ENCODE measurements around the gene MCUB.
"Not testable (repeated sequence)": the region's sequence is repeated elsewhere in the genome, so short reads cannot be mapped to it uniquely, and the experiment has no call there.

The MCUB gene

DNA sequence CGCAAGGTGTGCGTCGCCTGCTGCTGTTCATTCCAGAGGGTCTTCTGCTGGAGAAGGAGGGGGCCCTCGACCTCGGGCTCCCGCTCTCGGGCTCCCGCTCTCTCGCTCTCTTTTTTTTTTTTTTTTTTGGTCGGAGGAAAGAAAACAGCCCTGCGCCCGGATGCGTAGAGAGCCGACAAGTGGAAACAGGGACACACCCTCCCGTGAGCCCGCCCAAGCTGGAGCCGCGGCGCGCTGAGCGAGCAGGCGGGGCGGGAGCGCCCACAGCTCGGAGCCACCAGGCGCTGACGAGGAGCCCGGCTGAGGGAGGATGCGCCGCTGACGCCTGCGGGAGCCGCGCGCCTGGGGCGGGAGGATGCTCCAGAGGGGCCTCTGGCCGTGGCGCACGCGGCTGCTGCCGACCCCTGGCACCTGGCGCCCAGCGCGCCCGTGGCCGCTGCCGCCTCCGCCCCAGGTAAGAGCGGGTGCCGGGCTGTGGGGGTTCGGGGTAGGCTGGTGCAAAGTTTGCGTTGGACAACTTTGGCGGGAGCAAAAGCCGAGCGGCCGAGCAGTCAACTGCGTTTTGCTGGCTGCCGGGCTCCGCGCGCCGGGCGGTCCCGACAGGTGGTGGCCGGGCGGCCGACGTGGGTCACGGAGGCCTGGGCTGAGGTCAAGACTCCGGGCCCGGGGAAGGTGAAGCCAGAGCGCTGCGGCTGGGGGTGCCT lies at the start of gene MCUB:
MCUB (plus strand) TSS at position 264 of the 704 bp plus-strand sequence; CDS start at position 356, 92 bp downstream.
- Histone ChIP-seq H3K36me3 (ENCODE audit: insufficient read depth, low read depth, low read length) (no peaks in the 10 kb centered on the region), H3K27ac (ENCODE audit: low read length) (peak within 1 kb of the TSS; percentile 42), H3K9me3 (ENCODE audit: insufficient read depth, low read depth, low read length) (no peaks in the 10 kb centered on the region)

DNA sequence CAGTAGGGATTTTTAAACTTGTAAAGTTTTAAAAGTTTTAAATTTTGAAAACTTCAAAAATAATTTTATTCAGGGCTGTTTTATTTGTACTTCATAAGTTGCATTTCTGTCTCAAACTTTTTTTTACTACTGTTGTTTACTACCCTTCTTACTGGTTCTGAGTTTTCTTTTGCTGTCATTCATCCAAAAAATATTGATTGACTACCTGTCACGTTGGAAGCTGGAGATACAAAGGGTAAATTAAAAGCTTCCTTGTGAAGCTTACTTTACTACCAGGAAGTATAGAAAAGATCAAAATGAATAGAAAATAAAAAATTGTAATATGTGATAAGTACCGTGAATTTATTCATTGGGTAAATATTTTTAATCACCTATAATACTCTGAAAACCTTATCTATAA lies 49.4 kb upstream of the MCUB start:
- H3K4me3 ChIP-seq (ENCODE audit: low read length): no peak overlapping the region
- no peak overlapping the region for H3K27ac ChIP-seq (ENCODE audit: low read length)
- no peak overlapping the region for H3K9ac ChIP-seq (ENCODE audit: low read depth, low read length)
- no peaks in the 10 kb centered on the region for H3K27me3 ChIP-seq (ENCODE audit: insufficient read depth, low read length)
- H3K9me3 ChIP-seq (ENCODE audit: insufficient read depth, low read depth, low read length): no peaks in the 10 kb centered on the region
- peaks cover 48% of the 10 kb centered on the region for H3K36me3 ChIP-seq (ENCODE audit: insufficient read depth, low read depth, low read length)
- no peaks in the 10 kb centered on the region for H3K4me1 ChIP-seq (ENCODE audit: insufficient read depth, low read length)

More for the DNA sequence above, at the start of gene MCUB:
- Histone ChIP-seq H3K4me3 (ENCODE audit: low read length) (peak within 1 kb of the TSS; percentile 79), H3K4me1 (ENCODE audit: insufficient read depth, low read length) (peaks cover 3% of the 10 kb centered on the region; the same call in 1 of the 2 replicates), H3K9ac (ENCODE audit: low read depth, low read length) (peak within 1 kb of the TSS; percentile 87), H3K27me3 (ENCODE audit: insufficient read depth, low read length) (peaks cover 25% of the 10 kb centered on the region)

DNA sequence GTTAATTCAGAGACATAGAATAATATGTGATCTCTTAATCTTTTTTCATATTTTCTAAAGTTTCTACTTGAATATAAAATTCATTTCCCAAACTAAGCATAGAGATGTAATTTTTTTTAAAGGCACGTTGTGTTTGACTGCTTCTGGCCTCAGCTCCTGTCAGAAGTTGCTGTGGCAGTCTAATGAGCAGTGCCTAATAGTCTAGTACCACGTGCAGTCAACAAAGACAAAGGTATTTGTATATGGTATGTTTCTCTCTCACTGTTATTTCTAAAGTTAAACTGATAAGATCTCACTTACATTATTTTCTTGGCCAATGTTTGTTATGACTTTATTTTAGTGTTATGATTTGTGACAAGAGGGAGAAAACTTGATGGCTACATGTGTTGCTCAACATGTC lies 48.6 kb upstream of the MCUB start:
- H3K36me3 ChIP-seq (ENCODE audit: insufficient read depth, low read depth, low read length): peaks cover 53% of the 10 kb centered on the region
- no peaks in the 10 kb centered on the region for H3K4me1 ChIP-seq (ENCODE audit: insufficient read depth, low read length)
- no peaks in the 10 kb centered on the region for H3K27me3 ChIP-seq (ENCODE audit: insufficient read depth, low read length)
- no peaks in the 10 kb centered on the region for H3K9me3 ChIP-seq (ENCODE audit: insufficient read depth, low read depth, low read length)
- no peak overlapping the region for H3K9ac ChIP-seq (ENCODE audit: low read depth, low read length)
- H3K4me3 ChIP-seq (ENCODE audit: low read length): no peak overlapping the region
- no peak overlapping the region for H3K27ac ChIP-seq (ENCODE audit: low read length)

DNA sequence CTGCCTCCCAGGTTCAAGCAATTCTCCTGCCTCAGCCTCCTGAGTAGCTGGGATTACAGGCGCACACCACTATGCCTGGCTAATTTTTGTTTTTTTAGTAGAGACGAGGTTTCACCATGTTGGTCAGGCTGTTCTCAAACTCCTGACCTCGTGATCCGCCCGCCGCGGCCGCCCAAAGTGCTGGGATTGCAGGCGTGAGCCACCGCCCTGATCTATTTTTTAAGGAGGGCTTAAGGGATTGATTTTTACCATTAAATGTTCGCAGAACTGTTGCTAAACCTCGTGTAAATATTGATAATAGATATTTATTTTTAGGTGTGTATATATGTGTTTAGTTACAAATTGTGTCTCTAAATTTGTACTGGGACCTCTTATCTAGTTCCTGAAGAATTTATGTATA lies 46.7 kb upstream of the MCUB start:
- not testable (repeated sequence) for H3K4me3 ChIP-seq (ENCODE audit: low read length); H3K9ac ChIP-seq (ENCODE audit: low read depth, low read length); H3K27me3 ChIP-seq (ENCODE audit: insufficient read depth, low read length); H3K9me3 ChIP-seq (ENCODE audit: insufficient read depth, low read depth, low read length); H3K4me1 ChIP-seq (ENCODE audit: insufficient read depth, low read length); H3K27ac ChIP-seq (ENCODE audit: low read length)
- peaks cover 58% of the 10 kb centered on the region for H3K36me3 ChIP-seq (ENCODE audit: insufficient read depth, low read depth, low read length)

GRCh38 chr4:109532182-109532581 lies 27.9 kb upstream of the MCUB start:
- H3K36me3 ChIP-seq (ENCODE audit: insufficient read depth, low read depth, low read length): peaks cover 78% of the 10 kb centered on the region
- H3K4me1 ChIP-seq (ENCODE audit: insufficient read depth, low read length): no peaks in the 10 kb centered on the region
- H3K27ac ChIP-seq (ENCODE audit: low read length): no peak overlapping the region
- H3K27me3 ChIP-seq (ENCODE audit: insufficient read depth, low read length): no peaks in the 10 kb centered on the region
- H3K9ac ChIP-seq (ENCODE audit: low read depth, low read length): no peak overlapping the region
- H3K4me3 ChIP-seq (ENCODE audit: low read length): no peak overlapping the region
- no peaks in the 10 kb centered on the region for H3K9me3 ChIP-seq (ENCODE audit: insufficient read depth, low read depth, low read length)

DNA sequence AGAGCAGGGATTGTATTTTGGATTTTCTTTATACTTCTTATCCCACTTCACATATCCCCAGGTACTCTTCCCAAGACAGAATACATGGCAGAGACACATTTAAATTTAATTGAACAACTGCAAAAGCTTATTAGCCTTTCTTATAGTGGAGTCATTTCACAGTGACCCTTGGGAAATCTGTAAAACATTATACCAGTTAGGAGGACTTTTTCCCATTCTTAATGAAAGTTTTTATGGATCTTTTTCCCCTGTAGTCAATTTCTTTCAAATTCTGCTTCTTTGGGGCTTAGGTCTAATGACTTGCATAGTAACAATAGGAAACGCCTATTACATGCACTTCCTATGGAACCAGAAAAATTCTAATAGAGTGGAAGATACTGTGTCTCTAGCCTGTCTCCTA lies 14.6 kb upstream of the MCUB start:
- Histone ChIP-seq H3K4me3 (ENCODE audit: low read length) (no peak overlapping the region), H3K9me3 (ENCODE audit: insufficient read depth, low read depth, low read length) (no peaks in the 10 kb centered on the region), H3K9ac (ENCODE audit: low read depth, low read length) (no peak overlapping the region), H3K27me3 (ENCODE audit: insufficient read depth, low read length) (no peaks in the 10 kb centered on the region), H3K36me3 (ENCODE audit: insufficient read depth, low read depth, low read length) (peaks cover 13% of the 10 kb centered on the region; the same call in 1 of the 2 replicates), H3K4me1 (ENCODE audit: insufficient read depth, low read length) (no peaks in the 10 kb centered on the region), H3K27ac (ENCODE audit: low read length) (no peak overlapping the region)

GRCh38 chr4:109547394-109547793 lies 12.7 kb upstream of the MCUB start:
- Histone ChIP-seq H3K27ac (ENCODE audit: low read length) (no peak overlapping the region), H3K4me3 (ENCODE audit: low read length) (no peak overlapping the region), H3K4me1 (ENCODE audit: insufficient read depth, low read length) (no peaks in the 10 kb centered on the region), H3K36me3 (ENCODE audit: insufficient read depth, low read depth, low read length) (0 out of 2 replicates have a peak, but pooled peaks cover 6% of the 10 kb centered on the region), H3K27me3 (ENCODE audit: insufficient read depth, low read length) (no peaks in the 10 kb centered on the region), H3K9ac (ENCODE audit: low read depth, low read length) (no peak overlapping the region), H3K9me3 (ENCODE audit: insufficient read depth, low read depth, low read length) (no peaks in the 10 kb centered on the region)

- 0 out of 2 replicates have a peak, but pooled peaks cover 6% of the 10 kb centered on the region for H3K36me3 ChIP-seq (ENCODE audit: insufficient read depth, low read depth, low read length)
- H3K9ac ChIP-seq (ENCODE audit: low read depth, low read length): no peak overlapping the region
- H3K4me1 ChIP-seq (ENCODE audit: insufficient read depth, low read length): no peaks in the 10 kb centered on the region; the same call in 1 of the 2 replicates
- no peak overlapping the region for H3K4me3 ChIP-seq (ENCODE audit: low read length)
- no peaks in the 10 kb centered on the region for H3K27me3 ChIP-seq (ENCODE audit: insufficient read depth, low read length)
- no peaks in the 10 kb centered on the region for H3K9me3 ChIP-seq (ENCODE audit: insufficient read depth, low read depth, low read length)
- no peak overlapping the region for H3K27ac ChIP-seq (ENCODE audit: low read length)
Measured at GRCh38 chr4:109548655-109549054, 11.4 kb upstream of the MCUB start.

DNA sequence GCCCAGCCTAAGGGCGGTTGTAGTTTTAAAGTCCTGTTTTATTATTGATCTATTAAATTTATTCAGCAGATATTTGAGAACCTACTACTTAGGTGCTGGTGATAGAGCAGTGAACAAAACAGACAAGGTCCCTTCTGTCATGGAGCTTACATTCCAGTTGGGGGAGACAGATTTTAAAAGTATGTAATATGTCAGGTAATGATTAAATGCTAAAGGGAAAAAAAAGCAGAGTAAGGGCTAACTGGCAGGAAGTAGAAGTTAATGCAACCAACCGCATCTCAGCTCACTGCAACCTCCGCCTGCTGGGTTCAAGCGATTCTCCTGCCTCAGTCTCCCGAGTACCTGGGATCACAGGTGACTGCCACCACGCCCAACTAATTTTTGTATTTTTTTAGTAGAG lies 7.8 kb upstream of the MCUB start:
- Histone ChIP-seq H3K36me3 (ENCODE audit: insufficient read depth, low read depth, low read length) (no peaks in the 10 kb centered on the region), H3K27ac (ENCODE audit: low read length) (no peak overlapping the region), H3K4me3 (ENCODE audit: low read length) (no peak overlapping the region), H3K9me3 (ENCODE audit: insufficient read depth, low read depth, low read length) (no peaks in the 10 kb centered on the region), H3K9ac (ENCODE audit: low read depth, low read length) (no peak overlapping the region), H3K27me3 (ENCODE audit: insufficient read depth, low read length) (no peaks in the 10 kb centered on the region), H3K4me1 (ENCODE audit: insufficient read depth, low read length) (no peaks in the 10 kb centered on the region; the same call in 1 of the 2 replicates)

DNA sequence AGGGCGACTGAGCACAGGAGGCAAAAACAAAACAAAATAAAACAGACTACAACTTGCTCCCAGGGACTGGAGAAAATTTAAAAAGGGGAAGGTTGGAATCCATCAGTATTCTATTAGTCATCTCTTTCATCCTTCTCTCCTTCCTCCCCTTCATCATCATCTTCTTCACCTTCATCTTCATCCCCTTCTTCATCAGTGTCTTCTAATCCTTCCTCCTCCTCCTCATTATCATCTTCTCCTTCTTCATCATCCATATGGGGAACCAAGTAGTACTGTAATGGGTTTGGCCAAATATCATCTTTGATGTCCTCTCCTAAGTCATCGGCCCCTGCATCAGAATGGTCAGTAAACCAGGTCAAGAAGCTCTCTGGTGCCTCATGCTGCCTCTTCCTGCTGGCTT lies 6.9 kb upstream of the MCUB start:
- no peak overlapping the region for H3K27ac ChIP-seq (ENCODE audit: low read length)
- no peaks in the 10 kb centered on the region for H3K9me3 ChIP-seq (ENCODE audit: insufficient read depth, low read depth, low read length)
- no peak overlapping the region for H3K9ac ChIP-seq (ENCODE audit: low read depth, low read length)
- no peaks in the 10 kb centered on the region; the same call in 1 of the 2 replicates for H3K4me1 ChIP-seq (ENCODE audit: insufficient read depth, low read length)
- H3K4me3 ChIP-seq (ENCODE audit: low read length): no peak overlapping the region
- H3K27me3 ChIP-seq (ENCODE audit: insufficient read depth, low read length): no peaks in the 10 kb centered on the region
- no peaks in the 10 kb centered on the region for H3K36me3 ChIP-seq (ENCODE audit: insufficient read depth, low read depth, low read length)

DNA sequence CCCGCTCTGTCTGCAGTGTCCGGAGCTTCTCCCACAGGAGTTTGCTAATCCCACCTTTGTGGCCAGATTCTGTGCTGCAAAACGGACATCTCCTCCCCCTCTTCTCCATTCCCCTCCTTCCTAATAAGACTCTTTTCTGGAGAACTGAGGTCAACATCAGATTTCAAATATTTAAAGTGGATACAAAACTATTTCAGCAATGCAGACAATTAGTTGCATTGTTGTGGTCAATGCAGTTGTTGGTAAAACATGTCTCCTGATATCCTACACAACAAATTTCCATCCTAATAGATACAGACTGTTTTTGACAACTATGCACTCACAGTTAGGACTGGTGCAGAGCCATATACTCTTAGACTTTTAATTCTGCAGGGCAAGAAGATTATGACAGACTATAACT lies 5.1 kb upstream of the MCUB start:
- Histone ChIP-seq H3K4me3 (ENCODE audit: low read length) (no peak overlapping the region), H3K9ac (ENCODE audit: low read depth, low read length) (no peak overlapping the region), H3K9me3 (ENCODE audit: insufficient read depth, low read depth, low read length) (no peaks in the 10 kb centered on the region), H3K27ac (ENCODE audit: low read length) (no peak overlapping the region), H3K36me3 (ENCODE audit: insufficient read depth, low read depth, low read length) (no peaks in the 10 kb centered on the region), H3K4me1 (ENCODE audit: insufficient read depth, low read length) (peaks cover 3% of the 10 kb centered on the region; the same call in 1 of the 2 replicates), H3K27me3 (ENCODE audit: insufficient read depth, low read length) (peaks cover 15% of the 10 kb centered on the region)

DNA sequence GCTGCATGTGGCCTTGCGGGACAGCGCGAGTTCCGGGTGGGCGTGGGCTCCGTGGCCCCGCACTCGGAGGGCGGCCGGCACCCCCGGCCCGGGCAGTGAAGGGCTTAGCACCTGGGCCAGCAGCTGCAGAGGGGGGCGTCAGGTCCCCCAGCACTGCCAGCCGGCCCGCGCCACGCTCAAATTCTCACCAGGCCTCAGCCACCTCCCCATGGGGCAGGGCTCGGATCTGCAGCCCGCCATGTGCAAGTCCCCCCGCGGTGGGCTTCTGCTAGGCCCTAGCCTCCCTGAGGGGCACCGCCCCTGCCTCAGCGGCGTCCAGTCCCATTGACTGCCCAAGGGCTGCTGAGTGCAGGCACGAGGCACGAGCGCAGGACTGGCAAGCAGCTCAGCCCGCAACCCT lies 2.6 kb upstream of the MCUB start:
- H3K9me3 ChIP-seq (ENCODE audit: insufficient read depth, low read depth, low read length): no peaks in the 10 kb centered on the region
- peaks cover 25% of the 10 kb centered on the region for H3K27me3 ChIP-seq (ENCODE audit: insufficient read depth, low read length)
- no peak overlapping the region for H3K9ac ChIP-seq (ENCODE audit: low read depth, low read length)
- H3K4me1 ChIP-seq (ENCODE audit: insufficient read depth, low read length): peaks cover 3% of the 10 kb centered on the region; the same call in 1 of the 2 replicates
- H3K4me3 ChIP-seq (ENCODE audit: low read length): no peak overlapping the region
- no peak overlapping the region for H3K27ac ChIP-seq (ENCODE audit: low read length)
- H3K36me3 ChIP-seq (ENCODE audit: insufficient read depth, low read depth, low read length): no peaks in the 10 kb centered on the region
